GM12891 (cell line): ENCODE data around the gene MAD2L1BP.

Source experiments
- POLR2A ChIP-seq: IDR thresholded peaks from 2 replicates; pipeline ENCODE4 v1.6.1; 2011; ENCODE audit warnings: low read depth, low read length, control low read depth
- TAF1 ChIP-seq: IDR thresholded peaks from 2 replicates; pipeline ENCODE4 v1.6.1; 2011; ENCODE audit warnings: low read depth, low read length, control low read depth

DNA sequence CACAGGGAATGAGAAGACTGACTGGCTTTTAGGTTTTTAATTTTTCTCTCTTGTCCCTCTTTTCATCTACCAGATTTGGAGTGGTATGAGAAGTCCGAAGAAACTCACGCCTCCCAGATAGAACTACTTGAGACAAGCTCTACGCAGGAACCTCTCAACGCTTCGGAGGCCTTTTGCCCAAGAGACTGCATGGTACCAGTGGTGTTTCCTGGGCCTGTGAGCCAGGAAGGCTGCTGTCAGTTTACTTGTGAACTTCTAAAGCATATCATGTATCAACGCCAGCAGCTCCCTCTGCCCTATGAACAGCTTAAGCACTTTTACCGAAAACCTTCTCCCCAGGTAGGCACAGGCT is 644 bp downstream of the MAD2L1BP start:
- TF ChIP-seq TAF1 (no peak), POLR2A (no peak)
